Measurements from ENCODE around the gene RBFOX2.

GRCh38 chr22:35985371-35985770 is 43.3 kb downstream of the RBFOX2 start:
- TF ChIP-seq POLR2AphosphoS5 (IDR thresholded peaks at IDR 0.05; ENCODE audit: borderline replicate concordance, low read depth, low read length) (no peak), EZH2 (IDR thresholded peaks at IDR 0.05) (no peak)

All from SK-N-MC (cell line).